WERI-Rb-1 (cell line): Measurements from ENCODE around the gene TAC1.

Experiments used
- DNase-seq: peaks from one replicate; pipeline ENCODE4 v3.0.0-alpha.2; 2020
- H3K27ac ChIP-seq: fragments of 250-450 bp; sonication (Bioruptor Pico); 2 replicates; pipeline ENCODE4 v1.5.1; 2020; ENCODE audit warnings: mild to moderate bottlenecking, moderate library complexity
- H3K27me3 ChIP-seq: fragments of 250-450 bp; sonication (Bioruptor Pico); 2 replicates; pipeline ENCODE4 v1.5.1; 2021; ENCODE audit warnings: mild to moderate bottlenecking, low read depth, moderate library complexity; ENCODE audit not compliant: insufficient read depth, severe bottlenecking
- H3K36me3 ChIP-seq: fragments of 250-450 bp; sonication (Bioruptor Pico); 2 replicates; pipeline ENCODE4 v1.5.1; 2020; ENCODE audit warnings: mild to moderate bottlenecking, moderate library complexity
- H3K4me3 ChIP-seq: 2 replicates; pipeline ENCODE4 v1.5.1; 2011; ENCODE audit warnings: low read depth, mild to moderate bottlenecking, control low read depth, low read length
- H3K9me3 ChIP-seq: fragments of 250-450 bp; sonication (Bioruptor Pico); 2 replicates; pipeline ENCODE4 v1.5.1; 2021; ENCODE audit warnings: mild to moderate bottlenecking, moderate library complexity; ENCODE audit not compliant: severe bottlenecking
- CTCF ChIP-seq: IDR thresholded peaks from 2 replicates; pipeline ENCODE4 v1.5.1; 2011; ENCODE audit warnings: low read depth, mild to moderate bottlenecking, control low read depth, inconsistent platforms, low read length

Gene TAC1

GRCh38 chr7:97731736-97732564, at the start of gene TAC1:
Gene TAC1, plus strand, starts transcription at chr7:97732086. Its CDS starts 527 bp downstream, at chr7:97732613.
- peaks cover 37% of the 10 kb centered on the region for H3K27me3 ChIP-seq
- H3K36me3 ChIP-seq: no peaks in the 10 kb centered on the region
- TF ChIP-seq CTCF: no peak
- no peak within 1 kb of the TSS for H3K27ac ChIP-seq
- no peaks in the 10 kb centered on the region for H3K9me3 ChIP-seq
- no peak for DNase-seq
- peak within 1 kb of the TSS; percentile 32 for H3K4me3 ChIP-seq

GRCh38 chr7:97685952-97686351, 45.9 kb upstream of the TAC1 start:
- Histone ChIP-seq H3K9me3 (no peaks in the 10 kb centered on the region), H3K4me3 (no peak overlapping the region), H3K27ac (no peak overlapping the region), H3K27me3 (no peaks in the 10 kb centered on the region), H3K36me3 (no peaks in the 10 kb centered on the region)
- no peak for DNase-seq
- no peak for TF ChIP-seq CTCF

- TF ChIP-seq CTCF: no peak
- no peaks in the 10 kb centered on the region for H3K27me3 ChIP-seq
- DNase-seq: no peak
- H3K9me3 ChIP-seq: no peaks in the 10 kb centered on the region
- no peak overlapping the region for H3K4me3 ChIP-seq
- H3K27ac ChIP-seq: no peak overlapping the region
- no peaks in the 10 kb centered on the region for H3K36me3 ChIP-seq
These were observed 38.3 kb upstream of the TAC1 start for GRCh38 chr7:97693586-97693985.

- Histone ChIP-seq H3K9me3 (no peaks in the 10 kb centered on the region), H3K27me3 (no peaks in the 10 kb centered on the region), H3K27ac (no peak overlapping the region), H3K36me3 (no peaks in the 10 kb centered on the region), H3K4me3 (no peak overlapping the region)
- no peak for DNase-seq
- no peak for TF ChIP-seq CTCF
These were observed 37.5 kb upstream of the TAC1 start for GRCh38 chr7:97694355-97694754.

- TF ChIP-seq CTCF: no peak
- Histone ChIP-seq H3K9me3 (no peaks in the 10 kb centered on the region), H3K27me3 (no peaks in the 10 kb centered on the region), H3K27ac (no peak overlapping the region), H3K4me3 (no peak overlapping the region), H3K36me3 (no peaks in the 10 kb centered on the region)
- DNase-seq: no peak
These were observed 34.5 kb upstream of the TAC1 start for GRCh38 chr7:97697396-97697795.

- Histone ChIP-seq H3K36me3 (no peaks in the 10 kb centered on the region), H3K27me3 (peaks cover under 1% of the 10 kb centered on the region), H3K4me3 (no peak overlapping the region), H3K9me3 (peaks cover 2% of the 10 kb centered on the region), H3K27ac (no peak overlapping the region)
- TF ChIP-seq CTCF: no peak
- no peak for DNase-seq
These were observed 9.5 kb upstream of the TAC1 start for GRCh38 chr7:97722386-97722785.
